Transverse colon (tissue), 3 donors: ENCODE results near the gene IL1B.

ENCODE experiments used
- EP300 ChIP-seq: sonication (generic); formaldehyde crosslinking; IDR thresholded peaks from one replicate; pipeline ENCODE4 v1.6.1; 2017; ENCODE audit warnings: antibody characterized with exemption, low read depth
- POLR2A ChIP-seq: fragments of 450-650 bp; IDR thresholded peaks from one replicate; pipeline ENCODE4 v1.6.1; 2016; ENCODE audit warnings: antibody characterized with exemption, mild to moderate bottlenecking, moderate library complexity
- POLR2AphosphoS5 ChIP-seq, 3 donors: sonication (generic); formaldehyde crosslinking; IDR thresholded peaks; one replicate each; pipeline ENCODE4 v1.6.1; 2016; ENCODE audit warnings: antibody characterized with exemption in 3 of 3

GRCh38 chr2:112832841-112833638 is 3.5 kb downstream of the IL1B start:
- TF ChIP-seq EP300 (no peak), POLR2A (no peak), POLR2AphosphoS5 (IDR thresholded peaks at IDR 0.05) (no peak)
